CD1c-positive myeloid dendritic cell (primary cell): ENCODE data around the gene PTOV1.
A peak's percentile ranks its signal among the peaks of the same experiment; 100 is the strongest.
"Not testable (repeated sequence)": the region's sequence is repeated elsewhere in the genome, so short reads cannot be mapped to it uniquely, and the experiment has no call there.

ENCODE experiments used
- DNase-seq: peaks from one replicate; pipeline ENCODE4 v3.0.0-alpha.2; 2016; ENCODE audit errors: extremely low spot score

Gene PTOV1

DNA sequence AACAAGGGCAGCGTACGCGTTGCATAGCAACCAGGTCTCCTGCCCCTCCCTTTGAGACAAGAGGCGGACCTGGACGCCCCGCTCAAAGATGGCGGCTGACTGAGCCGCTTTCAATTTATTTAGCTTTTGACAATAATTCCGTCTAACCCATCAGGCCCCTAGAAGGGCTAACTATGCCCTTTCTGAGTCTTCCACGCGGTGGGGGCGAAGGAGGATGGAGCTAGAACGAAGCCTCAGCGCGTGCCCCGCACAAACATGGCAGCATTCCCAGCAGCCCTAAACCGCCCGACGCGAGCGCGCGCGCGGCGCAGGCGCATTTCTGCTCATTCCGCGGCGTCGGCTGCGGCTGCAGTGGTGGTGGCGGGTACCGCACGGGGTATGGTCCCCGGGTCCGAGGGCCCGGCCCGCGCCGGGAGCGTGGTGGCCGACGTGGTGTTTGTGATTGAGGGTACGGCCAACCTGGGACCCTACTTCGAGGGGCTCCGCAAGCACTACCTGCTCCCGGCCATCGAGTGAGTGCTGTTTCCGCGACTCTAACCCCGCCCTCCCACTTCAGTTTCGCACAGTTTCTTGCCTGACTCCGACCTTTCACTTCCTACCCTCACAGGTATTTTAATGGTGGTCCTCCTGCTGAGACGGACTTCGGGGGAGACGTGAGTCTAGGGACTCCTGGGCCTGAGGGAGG, 32.9 kb upstream of the PTOV1 start, which contains the start of gene MED25:
Gene MED25 (plus strand): TSS at position 326 of the 685 bp plus-strand sequence. CDS start 53 bp downstream, at position 379.
- DNase-seq, result peak; percentile 94

DNA sequence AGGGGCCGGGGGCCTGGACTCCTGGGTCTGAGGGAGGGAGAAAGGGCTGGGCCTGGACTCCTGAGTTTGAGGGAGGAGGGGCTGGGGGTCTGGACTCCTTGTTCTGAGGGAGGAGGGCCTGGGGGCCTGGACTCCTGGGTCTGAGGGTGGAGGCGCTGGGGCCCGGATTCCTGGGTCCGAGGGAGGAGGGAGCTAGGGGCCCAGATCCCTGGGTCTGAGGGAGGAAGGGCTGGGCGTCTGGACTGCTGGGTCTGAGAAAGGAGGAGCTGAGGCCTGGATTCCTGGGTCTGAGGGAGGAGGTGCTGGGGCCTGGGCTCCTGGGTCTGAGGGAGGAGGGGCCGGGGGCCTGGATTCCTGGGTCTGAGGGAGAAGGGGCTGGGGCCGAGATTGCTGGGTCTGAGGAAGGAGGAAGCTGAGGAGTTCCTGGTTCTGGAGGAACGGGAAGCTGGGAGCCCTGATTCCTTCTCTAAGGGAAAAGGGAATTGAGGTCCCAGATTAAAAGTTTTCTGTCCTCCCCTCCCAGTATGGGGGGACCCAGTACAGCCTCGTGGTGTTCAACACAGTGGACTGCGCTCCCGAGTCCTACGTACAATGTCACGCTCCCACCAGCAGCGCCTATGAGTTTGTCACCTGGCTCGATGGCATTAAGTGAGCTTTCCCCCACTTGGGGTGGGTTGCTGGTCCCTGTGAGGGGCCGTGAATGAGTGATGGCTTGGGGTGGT, 32.1 kb upstream of the PTOV1 start:
- peak; percentile 44 for DNase-seq

- DNase-seq, result not testable (repeated sequence)
Observed at GRCh38 chr19:49819452-49820115, 31.4 kb upstream of the PTOV1 start.

GRCh38 chr19:49820125-49820524, 30.8 kb upstream of the PTOV1 start:
- DNase-seq, result no peak

- no peak for DNase-seq
Observed at GRCh38 chr19:49823472-49823871, 27.5 kb upstream of the PTOV1 start.

- no peak for DNase-seq
Observed at GRCh38 chr19:49824662-49825061, 26.3 kb upstream of the PTOV1 start.

DNA sequence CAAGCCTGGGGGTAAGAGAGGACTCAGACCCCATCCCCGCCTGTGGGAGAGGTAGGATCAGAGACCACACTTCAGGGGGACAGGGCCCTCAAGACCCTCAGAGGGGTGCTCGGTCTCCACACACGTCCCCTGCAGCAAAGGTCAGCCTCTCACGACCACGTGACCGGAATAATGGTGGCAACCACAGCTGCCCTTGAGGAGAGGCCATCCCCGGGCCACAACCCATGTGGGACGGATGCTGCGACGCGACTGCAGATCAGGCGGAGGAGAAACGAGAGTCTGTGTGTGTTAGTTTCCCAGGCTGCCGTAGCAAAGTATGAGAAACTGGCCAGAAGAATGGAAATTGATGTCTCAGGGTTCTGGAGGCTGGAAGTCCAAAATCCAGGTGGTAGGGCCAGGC, 23.9 kb upstream of the PTOV1 start:
- no peak for DNase-seq

DNA sequence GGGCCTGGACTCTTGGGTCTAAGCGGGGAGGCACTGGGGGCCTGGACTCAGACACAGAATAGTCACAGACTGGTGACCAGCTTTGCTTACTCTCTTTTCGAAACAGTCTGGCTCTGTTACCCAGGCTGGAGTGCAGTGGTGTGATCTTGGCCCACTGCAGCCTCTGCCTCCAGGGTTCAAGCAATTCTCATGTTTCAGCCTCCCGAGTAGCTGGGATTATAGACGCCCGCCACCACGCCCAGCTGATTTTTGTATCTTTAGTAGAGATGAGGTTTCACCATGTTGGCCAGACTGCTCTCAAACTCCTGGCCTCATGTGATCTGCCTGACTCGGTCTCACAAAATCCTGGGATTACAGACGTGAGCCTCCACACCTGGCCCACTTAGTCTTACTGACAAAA, 21.8 kb upstream of the PTOV1 start:
- no peak for DNase-seq

- no peak for DNase-seq
Observed at GRCh38 chr19:49829721-49830120, 21.2 kb upstream of the PTOV1 start.

- DNase-seq, result no peak
Observed at GRCh38 chr19:49830766-49831165, 20.2 kb upstream of the PTOV1 start.

DNA sequence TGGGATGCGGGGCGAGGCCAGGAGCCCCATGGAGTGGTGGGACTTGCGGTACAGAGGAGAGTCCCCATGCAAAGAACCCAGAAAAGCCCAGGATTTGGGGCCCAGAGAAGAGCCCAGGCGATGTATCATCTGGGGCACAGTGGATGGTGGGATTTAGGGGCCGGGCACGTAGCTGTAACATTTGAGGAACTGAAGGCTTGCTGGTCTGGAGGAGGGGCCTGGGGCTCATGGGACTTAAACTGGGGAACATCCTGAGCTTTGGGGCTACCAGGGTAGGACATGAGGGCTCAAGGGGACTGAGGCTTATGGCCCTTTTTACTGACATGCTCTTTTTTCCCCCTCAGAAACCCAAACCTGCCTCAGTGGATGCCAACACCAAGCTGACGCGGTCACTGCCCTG, 19.4 kb upstream of the PTOV1 start:
- DNase-seq, result no peak

GRCh38 chr19:49832556-49832955, 18.4 kb upstream of the PTOV1 start:
- DNase-seq, result no peak

DNA sequence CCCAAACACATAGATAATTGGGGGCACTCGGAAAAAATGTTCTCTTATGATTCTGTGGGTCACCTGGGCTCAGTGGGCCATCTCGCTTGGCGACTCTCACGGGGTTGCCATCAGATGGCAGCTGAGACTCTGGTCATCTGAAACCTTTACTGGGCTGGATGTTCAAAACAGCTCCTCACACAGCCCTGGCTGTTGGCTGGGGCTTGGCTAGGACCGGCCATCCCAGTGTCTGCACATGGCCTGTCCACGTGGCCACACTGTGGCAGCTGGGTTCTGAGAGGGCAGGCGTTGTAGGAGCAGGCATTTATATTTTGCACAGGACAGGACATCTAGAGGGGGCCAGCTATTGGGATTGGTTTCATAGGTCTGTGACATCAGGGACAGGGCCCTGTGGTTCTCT, 17.4 kb upstream of the PTOV1 start:
- no peak for DNase-seq

- no peak for DNase-seq
Observed at GRCh38 chr19:49835562-49835961, 15.4 kb upstream of the PTOV1 start.

GRCh38 chr19:49836176-49837008, 14.6 kb upstream of the PTOV1 start:
- no peak for DNase-seq

DNA sequence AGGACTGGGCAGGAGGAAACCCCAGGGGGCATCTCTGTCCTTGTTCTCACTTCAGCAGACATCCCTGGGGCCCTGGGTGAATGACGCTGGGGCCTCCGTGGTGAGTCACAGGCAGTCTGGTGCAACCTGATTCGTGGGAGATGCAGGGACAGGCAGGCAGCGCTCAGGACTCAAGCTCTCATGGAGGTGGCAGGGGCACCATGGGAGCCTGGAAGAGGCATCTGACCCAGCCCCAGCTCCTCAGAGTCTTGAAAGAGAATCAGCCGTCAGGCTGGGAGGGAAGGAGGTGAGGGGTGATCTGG, 14.0 kb upstream of the PTOV1 start:
- DNase-seq, result no peak

DNA sequence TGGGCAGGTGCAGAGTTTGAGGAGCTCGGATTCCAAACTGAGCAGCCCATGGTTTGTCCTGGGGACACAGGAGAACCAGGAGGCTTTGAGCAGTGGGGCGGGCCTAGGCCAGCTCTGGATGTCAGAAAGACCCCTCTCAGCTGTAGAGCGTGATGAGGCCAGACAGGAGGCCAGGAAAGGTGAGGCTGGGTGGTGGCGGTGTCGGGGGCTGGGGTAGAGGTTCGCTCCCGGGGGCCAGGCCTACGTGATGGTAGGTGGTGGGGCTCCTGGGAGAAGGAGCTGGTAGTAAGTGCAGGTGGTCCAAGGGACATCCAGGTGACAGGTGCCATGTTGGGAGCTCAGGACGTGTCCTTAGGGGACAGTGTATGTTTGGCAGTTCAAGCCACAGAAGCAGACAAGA, 13.5 kb upstream of the PTOV1 start:
- DNase-seq, result no peak

DNA sequence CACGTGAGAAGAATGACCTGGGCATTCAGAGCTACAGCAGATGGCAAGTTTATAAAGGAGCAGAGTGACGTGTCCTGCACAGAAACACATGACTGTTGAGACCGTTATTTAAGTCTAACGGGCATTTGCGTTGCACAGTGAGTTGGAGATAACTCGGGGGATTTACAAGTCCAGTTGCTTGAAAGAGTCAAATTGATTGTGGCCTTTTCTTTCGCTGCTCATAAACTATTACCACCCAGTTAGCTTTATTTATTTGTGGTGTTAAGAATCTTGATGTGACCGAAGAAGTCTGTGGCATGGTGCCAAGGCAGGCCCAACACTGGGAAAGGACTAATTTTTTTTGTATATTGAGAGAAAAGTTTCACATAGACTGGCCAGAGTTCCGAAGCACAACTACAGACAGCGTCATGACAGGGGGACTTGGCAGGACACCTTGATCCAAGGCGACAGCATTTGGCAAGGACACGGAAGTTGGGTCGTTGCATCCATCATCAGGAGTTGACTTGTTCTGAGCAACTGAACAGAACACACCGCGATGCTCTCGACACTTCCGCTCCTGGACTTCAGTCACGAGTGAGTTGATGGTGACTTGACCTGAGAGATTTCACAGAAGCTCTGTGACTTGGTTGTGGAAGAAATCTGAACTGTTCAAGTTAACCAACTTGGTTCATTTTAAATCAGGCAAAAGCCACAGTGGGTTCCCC, 11.9 kb upstream of the PTOV1 start:
- DNase-seq, result no peak

DNA sequence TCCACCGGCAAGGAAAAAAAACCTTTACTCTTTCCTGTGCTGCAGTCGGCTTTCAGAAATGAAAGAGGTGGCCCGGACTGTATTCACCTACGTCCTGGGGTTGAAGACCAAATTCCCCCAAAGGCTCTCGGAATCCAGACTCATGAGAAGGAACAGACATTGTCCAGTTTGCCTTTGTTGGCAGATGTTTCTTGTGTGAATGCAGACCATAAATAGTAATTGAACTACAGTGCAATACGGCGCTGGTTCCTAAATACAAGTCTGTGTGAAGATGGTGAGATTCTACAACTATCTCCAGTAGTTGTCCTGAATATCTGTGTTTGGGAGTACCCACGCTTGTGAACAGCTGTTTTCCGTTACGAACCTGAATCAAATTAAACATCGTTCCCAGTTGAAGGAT, 11.2 kb upstream of the PTOV1 start:
- DNase-seq, result no peak

- DNase-seq, result no peak
Observed at GRCh38 chr19:49840321-49840720, 10.6 kb upstream of the PTOV1 start.

DNA sequence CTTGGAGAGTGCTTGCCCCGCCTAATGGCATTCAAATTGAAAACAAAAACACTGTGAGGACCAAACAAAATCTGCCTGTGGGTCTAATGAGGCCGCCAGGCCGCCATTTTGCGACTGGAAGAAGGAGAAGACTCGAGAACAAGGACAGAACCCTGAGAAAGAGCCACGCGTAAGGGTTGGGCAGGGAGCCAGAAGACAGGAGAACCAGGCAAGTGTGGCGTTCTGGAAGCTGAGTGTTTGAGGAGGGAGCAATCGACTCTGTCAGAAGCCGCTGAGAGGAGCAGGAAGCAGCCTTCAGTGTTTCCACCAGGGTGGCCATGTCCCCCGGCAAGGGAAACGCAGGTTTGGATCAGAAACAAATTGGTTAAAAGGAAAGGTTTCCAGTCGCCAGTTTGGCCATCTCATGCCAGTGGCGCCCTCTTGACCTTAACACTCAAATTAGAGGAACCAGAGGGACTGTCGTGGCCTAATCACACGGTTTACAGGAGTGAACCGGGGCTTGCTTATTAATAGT, 10.2 kb upstream of the PTOV1 start:
- no peak for DNase-seq
